CD14-positive monocyte (primary cell): ENCODE data around the gene CYB561D2. TPM values are rescaled to one million over a fixed set of nuclear protein-coding genes. Genes with fewer than 3 reads are reported as not detected.

Source experiments
- DNase-seq, 3 donors: peaks; one replicate each; pipeline ENCODE4 v3.0.0-alpha.2; 2011 to 2022
- H2AFZ ChIP-seq: 2 replicates; pipeline ENCODE4 v1.6.0; 2012; ENCODE audit warnings: mild to moderate bottlenecking, low read depth, low read length, inconsistent platforms; ENCODE audit not compliant: insufficient read depth, poor library complexity, severe bottlenecking
- H3K27ac ChIP-seq, 2 donors: 1 replicate in 1 of 2; 2 replicates in 1 of 2; pipeline ENCODE4 v1.5.1; 2012 to 2013; ENCODE audit warnings: low read length in 2 of 2, control low read depth in 1 of 2, inconsistent platforms in 1 of 2, low read depth in 1 of 2, mild to moderate bottlenecking in 1 of 2
- H3K27me3 ChIP-seq, 2 donors: one replicate each; pipeline versions ENCODE4 v1.6.0 to v1.6.1; 2011 to 2013; ENCODE audit warnings: low read length in 2 of 2; ENCODE audit not compliant: control insufficient read depth in 2 of 2, insufficient read depth in 2 of 2
- H3K36me3 ChIP-seq, 2 donors: replicated peaks in 1 of 2; 1 replicate in 1 of 2; 2 replicates in 1 of 2; pipeline versions ENCODE4 v1.5.1 to v1.6.1; 2012 to 2013; ENCODE audit warnings: low read length in 2 of 2, control low read depth in 1 of 2, inconsistent platforms in 1 of 2, mild to moderate bottlenecking in 1 of 2; ENCODE audit not compliant: insufficient read depth in 2 of 2, control insufficient read depth in 1 of 2
- H3K4me1 ChIP-seq, 2 donors: 1 replicate in 1 of 2; 2 replicates in 1 of 2; pipeline versions ENCODE4 v1.5.1 to v1.6.1; 2012 to 2013; ENCODE audit warnings: low read length in 2 of 2, control low read depth in 1 of 2, inconsistent platforms in 1 of 2, mild to moderate bottlenecking in 1 of 2, moderate library complexity in 1 of 2; ENCODE audit not compliant: insufficient read depth in 2 of 2, control insufficient read depth in 1 of 2
- H3K4me2 ChIP-seq: replicated peaks from 2 replicates; pipeline ENCODE3; 2012; ENCODE audit warnings: low read length, moderate library complexity, mild to moderate bottlenecking; ENCODE audit not compliant: poor library complexity, severe bottlenecking; ENCODE audit errors: extremely low read depth
- H3K4me3 ChIP-seq, 3 experiments: fragments of 200-600 bp in 1 of 3; sonication (generic) in 1 of 3; replicated peaks in 1 of 3; 1 replicate in 2 of 3; 2 replicates in 1 of 3; pipeline ENCODE4 v1.5.1; 2011 to 2013; ENCODE audit warnings: low read length in 3 of 3, mild to moderate bottlenecking in 3 of 3, control low read depth in 2 of 3, low read depth in 2 of 3, inconsistent platforms in 1 of 3, moderate library complexity in 1 of 3
- H3K79me2 ChIP-seq: 2 replicates; pipeline ENCODE4 v1.6.0; 2012; ENCODE audit warnings: mild to moderate bottlenecking, control low read depth, inconsistent platforms, low read length, moderate library complexity; ENCODE audit not compliant: insufficient read depth
- H3K9ac ChIP-seq: 2 replicates; pipeline ENCODE4 v1.6.0; 2017; ENCODE audit warnings: low read length, mild to moderate bottlenecking; ENCODE audit not compliant: insufficient read depth, poor library complexity, severe bottlenecking
- H3K9me3 ChIP-seq, 2 donors: replicated peaks in 1 of 2; 1 replicate in 1 of 2; 2 replicates in 1 of 2; pipeline versions ENCODE4 v1.5.1 to v1.6.1; 2012 to 2013; ENCODE audit warnings: low read length in 2 of 2, control low read depth in 1 of 2; ENCODE audit not compliant: control insufficient read depth in 1 of 2, insufficient read depth in 1 of 2
- H4K20me1 ChIP-seq: 2 replicates; pipeline ENCODE4 v1.6.0; 2012; ENCODE audit warnings: mild to moderate bottlenecking, low read length, control low read depth, moderate library complexity; ENCODE audit not compliant: insufficient read depth
- H3K27ac Mint-ChIP-seq, 7 donors: one replicate each; pipeline ENCODE4 v1.8.0; 2020; ENCODE audit warnings: mild to moderate bottlenecking in 7 of 7, mixed read lengths in 7 of 7, moderate library complexity in 6 of 7, inconsistent platforms in 2 of 7
- H3K27me3 Mint-ChIP-seq, 3 donors: one replicate each; pipeline ENCODE4 v1.8.0; 2021 to 2022; ENCODE audit warnings: low read depth in 3 of 3, mild to moderate bottlenecking in 3 of 3, mixed read lengths in 3 of 3, moderate library complexity in 3 of 3, inconsistent platforms in 1 of 3
- H3K36me3 Mint-ChIP-seq, 2 donors: one replicate each; pipeline ENCODE4 v1.8.0; 2020; ENCODE audit warnings: mixed read lengths in 2 of 2, inconsistent platforms in 1 of 2, mild to moderate bottlenecking in 1 of 2
- H3K4me1 Mint-ChIP-seq: one replicate; pipeline ENCODE4 v1.8.0; 2020; ENCODE audit warnings: mild to moderate bottlenecking, mixed read lengths
- H3K4me3 Mint-ChIP-seq, 2 donors: one replicate each; pipeline ENCODE4 v1.8.0; 2020; ENCODE audit warnings: mild to moderate bottlenecking in 2 of 2, mixed read lengths in 2 of 2, moderate library complexity in 1 of 2
- H3K9me3 Mint-ChIP-seq, 7 donors: one replicate each; pipeline ENCODE4 v1.8.0; 2020 to 2022; ENCODE audit warnings: mixed read lengths in 7 of 7, mild to moderate bottlenecking in 6 of 7, moderate library complexity in 6 of 7, inconsistent platforms in 2 of 7
- CTCF ChIP-seq: fragments of 200-600 bp; IDR thresholded peaks from one replicate; pipeline ENCODE4 v1.8.0; 2022; ENCODE audit warnings: antibody characterized with exemption, mild to moderate bottlenecking
- WGBS: methylation state at CpG from one replicate; pipeline ENCODE4 v1.1.5; 2013; ENCODE audit warnings: missing lambda C conversion rate; ENCODE audit not compliant: insufficient coverage; 5-methylcytosine and 5-hydroxymethylcytosine counted together
- intact Hi-C, 2 donors: fragments of 100-400 bp; cut with micrococcal nuclease; formaldehyde crosslinking; loops; one replicate each; pipeline versions ENCODE4 v1.15.0 to v1.15.1; 2023
- polyA plus RNA-seq, 3 donors: library from polyadenylated mRNA; depleted of rRNA in 1 of 3; unstranded in 2 of 3; stranded (reverse) in 1 of 3; fragments of 300-500 nt in 2 of 3; fragments of >200 nt in 1 of 3; fragmentation: Illumina TruSeq in 2 of 3; gene quantifications; 1 replicate in 2 of 3; 2 replicates in 1 of 3; pipeline ENCODE4 v1.2.3, GENCODE V29; 2012 to 2021

CYB561D2 gene
- polyA plus RNA-seq, 3 donors = 78.9 to 94.0 (median 82.5) TPM

- TF ChIP-seq CTCF = no peak
- no peaks in the 10 kb centered on the region for H3K4me1 ChIP-seq
- H3K27me3 ChIP-seq = no peaks in the 10 kb centered on the region
- no peak overlapping the region for H3K27ac ChIP-seq
- H3K27ac Mint-ChIP-seq = no peak overlapping the region
- H3K27me3 Mint-ChIP-seq = peaks cover 0 to 4% (median 2%) of the 10 kb centered on the region in 3 donors
- no peak overlapping the region for H3K4me3 Mint-ChIP-seq
- H4K20me1 ChIP-seq = no peaks in the 10 kb centered on the region
- H3K4me1 Mint-ChIP-seq = no peaks in the 10 kb centered on the region
- H2AFZ ChIP-seq = no peak overlapping the region
- intact Hi-C loops = no loop called here
- H3K36me3 ChIP-seq = no peaks in the 10 kb centered on the region
- H3K4me2 ChIP-seq = no peak overlapping the region
- peaks cover 0 to 1% (median 0%) of the 10 kb centered on the region in 7 donors for H3K9me3 Mint-ChIP-seq
- H3K9ac ChIP-seq = no peak overlapping the region
- H3K79me2 ChIP-seq = no peaks in the 10 kb centered on the region
- no peaks in the 10 kb centered on the region for H3K9me3 ChIP-seq
- no peak for DNase-seq
- H3K4me3 ChIP-seq = no peak overlapping the region
- H3K36me3 Mint-ChIP-seq = no peaks in the 10 kb centered on the region
- 97% methylated on average over 7 of the region's 17 CpGs for whole genome bisulfite sequencing
These were observed 29.9 kb downstream of the CYB561D2 start for GRCh38 chr3:50380405-50381085.

GRCh38 chr3:50381383-50381782, 30.7 kb downstream of the CYB561D2 start:
- Histone ChIP-seq H3K79me2 (no peaks in the 10 kb centered on the region), H3K4me1 (no peaks in the 10 kb centered on the region), H3K27me3 (no peaks in the 10 kb centered on the region), H3K27ac (no peak overlapping the region), H3K9me3 (no peaks in the 10 kb centered on the region), H3K9ac (no peak overlapping the region), H2AFZ (no peak overlapping the region), H3K4me2 (no peak overlapping the region), H3K36me3 (no peaks in the 10 kb centered on the region), H4K20me1 (no peaks in the 10 kb centered on the region), H3K4me3 (no peak overlapping the region)
- 98% methylated on average over 4 of the region's 4 CpGs for WGBS
- no peak overlapping the region for H3K4me3 Mint-ChIP-seq
- H3K36me3 Mint-ChIP-seq = no peaks in the 10 kb centered on the region
- peaks cover 0 to 5% (median 2%) of the 10 kb centered on the region in 3 donors for H3K27me3 Mint-ChIP-seq
- H3K4me1 Mint-ChIP-seq = no peaks in the 10 kb centered on the region
- no peak for DNase-seq
- peak overlapping the region in 1 of 7 donors; percentile 57 for H3K27ac Mint-ChIP-seq
- peaks cover 0 to 1% (median 0%) of the 10 kb centered on the region in 7 donors for H3K9me3 Mint-ChIP-seq
- no peak for TF ChIP-seq CTCF
- intact Hi-C loops = no loop called here
